Cardiac muscle cell (in vitro differentiated cells and primary cell): ENCODE results near the gene ZC3H13. TPM values are rescaled to one million over a fixed set of nuclear protein-coding genes. Genes with fewer than 3 reads are reported as not detected.

ENCODE experiments used
- DNase-seq, 2 donors: peaks; one replicate each; pipeline versions ENCODE4 v3.0.0 to v3.0.0-alpha.2; 2010 to 2017; ENCODE audit warnings: low read depth in 1 of 2, low spot score in 1 of 2
- H3K27ac ChIP-seq: fragments of 200-600 bp; sonication (generic); 2 replicates; pipeline ENCODE4 v1.5.1; 2016
- H3K27me3 ChIP-seq: fragments of 200-600 bp; sonication (generic); 2 replicates; pipeline ENCODE4 v1.6.0; 2016; ENCODE audit warnings: control low read depth
- H3K36me3 ChIP-seq: fragments of 200-600 bp; sonication (generic); 2 replicates; pipeline ENCODE4 v1.5.1; 2016; ENCODE audit warnings: control low read depth
- H3K4me1 ChIP-seq: fragments of 200-600 bp; sonication (generic); 2 replicates; pipeline ENCODE4 v1.8.1; 2017; ENCODE audit warnings: low read depth, mild to moderate bottlenecking, mixed run types
- H3K4me3 ChIP-seq: fragments of 200-600 bp; sonication (generic); 2 replicates; pipeline ENCODE4 v1.5.1; 2016; ENCODE audit warnings: mild to moderate bottlenecking
- H3K9me3 ChIP-seq: fragments of 200-600 bp; sonication (generic); 2 replicates; pipeline ENCODE4 v1.5.1; 2017; ENCODE audit warnings: low read depth, mild to moderate bottlenecking, control low read depth
- polyA plus RNA-seq: library from polyadenylated mRNA; unstranded; fragments of >200 nt; fragmentation: Nextera tagmentation; extraction: Ambion mirVana; gene quantifications from 2 replicates; pipeline ENCODE4 v1.2.1, GENCODE V29; 2016
- total RNA-seq: library from RNA; depleted of rRNA; stranded (reverse); fragments of >200 nt; gene quantifications from 2 replicates; pipeline ENCODE4 v1.2.3, GENCODE V29; 2016
- TF ChIP-seq, protein P1 (sequence below): IDR thresholded peaks from 2 replicates; pipeline ENCODE4 v1.5.1; 2012; ENCODE audit warnings: low read depth, mild to moderate bottlenecking, low read length

Gene ZC3H13
- total and polyA plus RNA-seq, 2 experiments from 2014 or later = 20.0 to 55.2 TPM

DNA sequence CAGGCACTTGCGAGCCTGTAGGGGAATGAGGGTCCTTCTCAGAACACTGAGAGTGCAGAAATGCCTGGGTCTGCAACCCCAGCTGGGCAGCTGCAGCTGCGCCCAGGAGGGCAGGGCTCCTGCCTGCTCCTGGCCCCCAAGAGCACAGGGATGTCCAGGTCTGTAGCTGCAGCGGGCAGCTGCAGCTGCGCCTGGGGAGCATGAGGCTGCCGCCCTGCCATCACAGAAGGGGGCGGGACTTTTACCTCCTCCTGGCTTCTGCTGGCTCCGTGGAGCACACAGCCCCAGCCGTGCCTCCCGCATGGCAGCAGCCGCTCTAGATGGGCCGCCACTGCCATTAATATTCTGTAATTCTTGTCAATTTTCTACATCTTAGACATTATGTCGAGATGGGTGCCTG, 34.4 kb upstream of the ZC3H13 start:
- TF ChIP-seq, protein P1, sequence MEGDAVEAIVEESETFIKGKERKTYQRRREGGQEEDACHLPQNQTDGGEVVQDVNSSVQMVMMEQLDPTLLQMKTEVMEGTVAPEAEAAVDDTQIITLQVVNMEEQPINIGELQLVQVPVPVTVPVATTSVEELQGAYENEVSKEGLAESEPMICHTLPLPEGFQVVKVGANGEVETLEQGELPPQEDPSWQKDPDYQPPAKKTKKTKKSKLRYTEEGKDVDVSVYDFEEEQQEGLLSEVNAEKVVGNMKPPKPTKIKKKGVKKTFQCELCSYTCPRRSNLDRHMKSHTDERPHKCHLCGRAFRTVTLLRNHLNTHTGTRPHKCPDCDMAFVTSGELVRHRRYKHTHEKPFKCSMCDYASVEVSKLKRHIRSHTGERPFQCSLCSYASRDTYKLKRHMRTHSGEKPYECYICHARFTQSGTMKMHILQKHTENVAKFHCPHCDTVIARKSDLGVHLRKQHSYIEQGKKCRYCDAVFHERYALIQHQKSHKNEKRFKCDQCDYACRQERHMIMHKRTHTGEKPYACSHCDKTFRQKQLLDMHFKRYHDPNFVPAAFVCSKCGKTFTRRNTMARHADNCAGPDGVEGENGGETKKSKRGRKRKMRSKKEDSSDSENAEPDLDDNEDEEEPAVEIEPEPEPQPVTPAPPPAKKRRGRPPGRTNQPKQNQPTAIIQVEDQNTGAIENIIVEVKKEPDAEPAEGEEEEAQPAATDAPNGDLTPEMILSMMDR = no peak
- no peak for DNase-seq
- Histone ChIP-seq H3K4me1 (no peaks in the 10 kb centered on the region), H3K27ac (no peak overlapping the region), H3K36me3 (no peaks in the 10 kb centered on the region), H3K27me3 (no peaks in the 10 kb centered on the region), H3K9me3 (no peaks in the 10 kb centered on the region), H3K4me3 (no peak overlapping the region)

DNA sequence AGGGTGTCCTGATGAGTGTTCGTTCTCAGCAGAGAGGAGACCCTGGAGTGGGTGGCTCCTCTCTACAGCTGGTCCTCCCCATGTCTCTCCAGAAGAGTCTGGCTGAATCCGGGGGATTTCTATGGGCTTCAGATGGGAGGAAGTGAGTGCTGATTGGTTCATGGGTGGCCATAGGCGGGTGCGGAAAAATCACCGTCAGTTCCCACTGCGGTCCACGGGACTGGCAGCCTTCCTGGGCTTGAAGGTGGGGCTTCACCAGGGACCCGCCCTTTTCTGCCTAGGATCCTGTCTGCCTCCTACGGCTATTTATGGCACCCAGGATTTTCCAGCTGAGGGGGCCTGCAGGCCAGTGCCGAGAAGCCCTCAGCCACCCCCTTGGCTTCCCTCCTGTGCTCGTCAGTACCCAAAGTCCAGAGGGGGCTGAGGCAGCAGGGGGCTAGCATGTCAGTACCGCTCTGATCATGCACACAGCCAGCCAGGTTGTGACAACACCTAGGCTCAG, 33.9 kb upstream of the ZC3H13 start:
- H3K36me3 ChIP-seq = no peaks in the 10 kb centered on the region
- no peak for DNase-seq
- no peaks in the 10 kb centered on the region for H3K27me3 ChIP-seq
- H3K4me1 ChIP-seq = no peaks in the 10 kb centered on the region
- no peak overlapping the region for H3K27ac ChIP-seq
- no peaks in the 10 kb centered on the region for H3K9me3 ChIP-seq
- no peak overlapping the region for H3K4me3 ChIP-seq
- TF ChIP-seq, protein P1 = no peak

DNA sequence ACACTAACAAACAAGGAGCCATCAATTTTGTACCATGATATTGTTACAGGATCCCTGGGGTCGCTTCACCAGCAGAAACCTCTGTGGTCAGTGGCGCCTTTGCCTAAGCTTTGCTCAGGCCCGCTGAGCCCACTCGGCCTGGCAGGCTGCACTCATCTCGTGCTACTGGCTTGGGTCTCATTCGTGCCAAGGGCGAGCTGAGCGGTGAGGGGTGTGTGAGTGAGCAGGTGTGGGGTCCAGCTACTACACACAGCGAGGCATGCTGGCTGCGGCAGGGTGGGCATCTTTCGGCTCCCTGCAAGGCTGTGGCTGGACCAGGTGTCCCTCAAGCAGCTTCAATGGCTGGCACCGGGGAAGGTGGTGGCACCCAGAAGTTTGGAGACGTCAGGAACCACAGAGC, 33.2 kb upstream of the ZC3H13 start:
- Histone ChIP-seq H3K4me1 (no peaks in the 10 kb centered on the region), H3K9me3 (no peaks in the 10 kb centered on the region), H3K36me3 (no peaks in the 10 kb centered on the region), H3K27me3 (no peaks in the 10 kb centered on the region), H3K4me3 (no peak overlapping the region), H3K27ac (no peak overlapping the region)
- TF ChIP-seq, protein P1 = no peak
- no peak for DNase-seq

DNA sequence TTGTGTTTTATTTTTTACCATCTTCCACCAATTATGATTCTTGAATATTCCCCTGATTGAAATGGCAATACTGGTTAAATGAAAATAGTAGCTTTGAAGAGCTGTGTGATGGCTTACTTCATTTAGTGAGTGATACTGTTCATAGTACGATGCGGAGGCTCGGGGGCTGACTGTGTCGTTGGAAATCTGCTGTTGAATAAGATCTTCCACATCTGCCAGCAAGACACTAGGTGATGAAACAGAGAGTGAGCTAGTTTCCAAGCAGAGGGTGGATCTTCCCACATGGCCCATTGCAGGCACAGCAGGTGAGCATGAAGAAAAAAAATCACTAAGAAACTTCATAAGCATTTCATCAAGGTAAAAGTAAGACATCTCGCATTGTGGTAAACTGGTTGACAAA, 29.8 kb upstream of the ZC3H13 start:
- no peaks in the 10 kb centered on the region for H3K36me3 ChIP-seq
- H3K27me3 ChIP-seq = no peaks in the 10 kb centered on the region
- no peak for DNase-seq
- no peaks in the 10 kb centered on the region for H3K4me1 ChIP-seq
- H3K27ac ChIP-seq = no peak overlapping the region
- no peak overlapping the region for H3K4me3 ChIP-seq
- TF ChIP-seq, protein P1 = no peak
- no peaks in the 10 kb centered on the region for H3K9me3 ChIP-seq

DNA sequence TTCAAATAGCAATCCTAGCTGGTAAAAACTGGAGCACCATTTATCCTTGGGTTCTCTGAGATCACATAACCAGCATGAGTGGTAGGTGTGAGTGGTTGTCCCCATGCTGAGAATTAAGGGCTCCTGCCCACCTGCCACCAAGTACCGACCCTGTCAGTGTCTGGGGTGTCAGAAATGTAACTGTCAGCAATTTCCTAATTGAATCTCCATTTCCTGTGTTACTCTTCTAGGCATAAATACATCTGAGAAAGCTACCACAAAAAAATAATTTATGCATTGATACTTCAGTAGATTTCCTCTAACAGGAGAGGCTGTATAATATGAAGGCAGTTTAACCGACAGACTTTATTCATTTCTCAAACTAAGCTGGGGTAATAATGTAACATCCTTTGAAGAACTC, 27.2 kb upstream of the ZC3H13 start:
- Histone ChIP-seq H3K4me1 (no peaks in the 10 kb centered on the region), H3K36me3 (no peaks in the 10 kb centered on the region)
- TF ChIP-seq, protein P1 = no peak

DNA sequence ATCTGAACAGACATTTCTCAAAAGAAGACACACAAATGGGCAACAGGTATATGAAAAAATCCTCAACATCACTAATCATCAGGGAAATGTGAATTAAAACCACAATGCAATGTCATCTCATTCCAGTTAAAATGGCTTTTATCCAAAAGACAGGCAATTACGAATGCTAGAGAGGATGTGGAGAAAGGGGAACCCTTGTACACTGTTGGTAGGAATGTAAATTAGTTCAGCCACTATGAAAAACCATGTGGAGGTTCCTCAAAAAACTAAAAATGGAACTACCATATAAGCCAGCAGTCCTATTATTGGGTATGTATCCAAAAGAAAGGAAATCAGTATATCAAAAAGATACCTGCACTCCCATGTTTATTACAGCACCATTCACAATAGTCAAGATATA, 24.7 kb upstream of the ZC3H13 start:
- DNase-seq = no peak
- H3K27me3 ChIP-seq = no peaks in the 10 kb centered on the region
- H3K36me3 ChIP-seq = no peaks in the 10 kb centered on the region
- no peaks in the 10 kb centered on the region for H3K4me1 ChIP-seq
- TF ChIP-seq, protein P1 = no peak
- no peaks in the 10 kb centered on the region for H3K9me3 ChIP-seq
- no peak overlapping the region for H3K27ac ChIP-seq
- no peak overlapping the region for H3K4me3 ChIP-seq

More for the DNA sequence above, 27.2 kb upstream of the ZC3H13 start:
- no peak for DNase-seq
- Histone ChIP-seq H3K9me3 (no peaks in the 10 kb centered on the region), H3K27ac (no peak overlapping the region), H3K27me3 (no peaks in the 10 kb centered on the region), H3K4me3 (no peak overlapping the region)
